D721Med (cell line): ENCODE measurements around the gene TPM2.

Experiments
- DNase-seq: peaks from one replicate; pipeline ENCODE4 v3.0.0; 2011; ENCODE audit warnings: low spot score; ENCODE audit not compliant: insufficient read length
- FAIRE-seq: peaks from 2 replicates; lab custom pipeline; 2011; peaks lifted over from hg19 to GRCh38; lab: Jason Lieb, UNC
- CTCF ChIP-seq: IDR thresholded peaks from 2 replicates; pipeline ENCODE4 v1.5.1; 2012; ENCODE audit warnings: mild to moderate bottlenecking, control low read depth; ENCODE audit not compliant: insufficient read depth; ENCODE audit errors: missing control alignments

TPM2 gene

GRCh38 chr9:35728041-35728971 lies 38.6 kb upstream of the TPM2 start:
- no peak for FAIRE-seq
- no peak for DNase-seq
- no peak for TF ChIP-seq CTCF

GRCh38 chr9:35727676-35728040 lies 37.9 kb upstream of the TPM2 start:
- DNase-seq = no peak
- FAIRE-seq = no peak
- no peak for TF ChIP-seq CTCF

- no peak for DNase-seq
- FAIRE-seq = no peak
- no peak for TF ChIP-seq CTCF
These were observed 37.2 kb upstream of the TPM2 start for GRCh38 chr9:35726931-35727330.

- no peak for DNase-seq
- FAIRE-seq = no peak
- TF ChIP-seq CTCF = no peak
These were observed 35.6 kb upstream of the TPM2 start for GRCh38 chr9:35725362-35725761.

GRCh38 chr9:35723908-35724307 lies 34.2 kb upstream of the TPM2 start:
- no peak for FAIRE-seq
- DNase-seq = no peak
- no peak for TF ChIP-seq CTCF

GRCh38 chr9:35723426-35723825 lies 33.7 kb upstream of the TPM2 start:
- FAIRE-seq (no peak), DNase-seq (no peak)
- no peak for TF ChIP-seq CTCF

GRCh38 chr9:35719546-35719945 lies 29.8 kb upstream of the TPM2 start:
- FAIRE-seq = no peak
- DNase-seq = no peak
- TF ChIP-seq CTCF = no peak
